ENCODE results near the gene ELMOD1.

ELMOD1 gene

DNA sequence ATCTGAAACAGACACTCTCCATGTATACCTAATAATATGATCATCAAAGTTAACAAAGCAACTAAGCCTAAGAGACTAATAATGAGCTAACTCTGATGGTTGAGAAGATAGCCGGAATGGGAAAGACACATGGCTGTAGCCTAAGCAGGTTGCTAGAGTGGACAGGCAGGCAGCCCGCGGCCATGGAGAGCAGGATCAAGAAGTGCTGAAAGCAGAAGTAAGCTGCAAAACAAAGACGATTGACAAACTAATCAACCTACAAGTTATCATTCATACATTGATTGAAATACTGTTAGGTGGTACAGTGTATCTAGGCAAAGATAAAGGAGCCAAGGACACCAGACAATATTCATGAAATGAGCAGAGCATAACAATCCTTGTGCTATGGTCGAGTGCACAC lies 91.6 kb downstream of the ELMOD1 start:
- no peak overlapping the region for H3K4me3 ChIP-seq (replicated peaks in 1 of 2; ENCODE audit: low read depth in 2 of 2, low read length in 2 of 2)
- no peak for TF ChIP-seq CTCF (IDR thresholded peaks at IDR 0.05; ENCODE audit: low read depth, low read length)
- DNase-seq (ENCODE audit: low read depth in 2 of 2): no peak

DNA sequence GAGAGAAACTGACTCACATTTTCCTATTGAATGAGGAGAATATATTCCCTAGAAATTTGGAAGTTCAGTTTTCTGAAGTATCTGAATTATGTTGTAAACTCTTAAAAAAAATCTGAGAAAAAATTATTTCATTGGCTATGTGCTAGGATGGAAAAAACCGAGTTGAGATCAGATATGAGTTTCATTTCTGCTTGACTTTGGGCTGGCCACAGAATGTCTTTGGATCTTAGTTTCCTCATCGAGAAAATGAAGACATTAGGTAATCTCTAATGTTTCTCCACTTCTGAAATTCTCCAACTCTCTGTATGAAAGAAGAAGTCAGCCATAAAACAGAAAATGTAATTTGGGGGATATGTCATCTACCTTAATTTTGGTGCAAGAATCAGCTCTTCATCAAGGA lies 92.1 kb downstream of the ELMOD1 start:
- no peak for TF ChIP-seq CTCF (IDR thresholded peaks at IDR 0.05; ENCODE audit: low read depth, low read length)
- no peak overlapping the region for H3K4me3 ChIP-seq (replicated peaks in 1 of 2; ENCODE audit: low read depth in 2 of 2, low read length in 2 of 2)
- no peak for DNase-seq (ENCODE audit: low read depth in 2 of 2)

GRCh38 chr11:107683807-107684206 lies 92.9 kb downstream of the ELMOD1 start:
- TF ChIP-seq CTCF (IDR thresholded peaks at IDR 0.05; ENCODE audit: low read depth, low read length): peak; percentile 58
- peak in 1 of 2 donors; percentile 36 for DNase-seq (ENCODE audit: low read depth in 2 of 2)
- no peak overlapping the region for H3K4me3 ChIP-seq (replicated peaks in 1 of 2; ENCODE audit: low read depth in 2 of 2, low read length in 2 of 2)

GRCh38 chr11:107688322-107688918 lies 97.5 kb downstream of the ELMOD1 start:
- no peak for TF ChIP-seq CTCF (IDR thresholded peaks at IDR 0.05; ENCODE audit: low read depth, low read length)
- no peak overlapping the region for H3K4me3 ChIP-seq (replicated peaks in 1 of 2; ENCODE audit: low read depth in 2 of 2, low read length in 2 of 2)
- DNase-seq (ENCODE audit: low read depth in 2 of 2): peak in 1 of 2 donors; percentile 32

DNA sequence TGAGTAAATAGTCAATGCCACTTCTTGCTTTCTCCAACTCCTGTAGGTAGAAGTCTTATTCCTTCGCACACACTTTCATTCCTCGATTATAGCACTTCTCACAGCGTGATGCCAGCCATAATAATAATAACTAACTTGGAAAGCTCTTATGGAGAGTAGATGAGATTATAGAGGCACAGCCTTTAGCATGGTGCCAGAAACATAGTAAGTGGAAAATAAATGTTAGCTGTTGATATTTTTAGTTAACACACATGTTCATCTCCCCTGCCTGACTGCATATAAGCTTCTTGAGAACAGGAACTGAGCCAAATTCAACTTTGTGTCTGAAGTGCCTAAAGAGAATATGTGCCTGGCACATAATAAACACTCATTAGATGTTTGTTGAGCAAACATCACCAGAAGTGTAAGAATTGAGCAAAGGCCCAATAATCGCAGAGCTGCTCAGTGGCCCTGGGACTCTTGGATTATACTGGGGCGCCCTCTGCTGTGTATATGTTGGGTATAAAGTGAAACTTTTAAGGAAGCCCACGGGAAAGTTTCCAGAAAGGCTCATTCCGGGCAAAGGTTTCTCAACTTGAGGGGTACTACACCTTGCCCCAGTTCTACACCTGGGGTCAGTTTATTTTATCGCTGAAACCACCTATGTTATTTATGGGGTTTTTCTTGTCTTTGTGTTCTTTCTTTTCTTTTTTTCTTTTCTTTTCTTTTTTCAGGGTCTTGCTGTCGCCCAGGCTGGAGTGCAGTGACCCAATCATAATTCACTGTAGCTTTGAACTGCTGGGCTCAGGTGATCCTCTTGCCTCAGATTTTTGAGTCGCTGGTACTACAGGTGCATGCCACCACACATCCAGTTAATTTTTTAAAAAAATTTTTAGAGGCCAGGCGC lies 98.6 kb downstream of the ELMOD1 start:
- no peak overlapping the region for H3K4me3 ChIP-seq (replicated peaks in 1 of 2; ENCODE audit: low read depth in 2 of 2, low read length in 2 of 2)
- peak; percentile 63 for TF ChIP-seq CTCF (IDR thresholded peaks at IDR 0.05; ENCODE audit: low read depth, low read length)
- DNase-seq (ENCODE audit: low read depth in 2 of 2): peak; percentile 75 to 79

DNA sequence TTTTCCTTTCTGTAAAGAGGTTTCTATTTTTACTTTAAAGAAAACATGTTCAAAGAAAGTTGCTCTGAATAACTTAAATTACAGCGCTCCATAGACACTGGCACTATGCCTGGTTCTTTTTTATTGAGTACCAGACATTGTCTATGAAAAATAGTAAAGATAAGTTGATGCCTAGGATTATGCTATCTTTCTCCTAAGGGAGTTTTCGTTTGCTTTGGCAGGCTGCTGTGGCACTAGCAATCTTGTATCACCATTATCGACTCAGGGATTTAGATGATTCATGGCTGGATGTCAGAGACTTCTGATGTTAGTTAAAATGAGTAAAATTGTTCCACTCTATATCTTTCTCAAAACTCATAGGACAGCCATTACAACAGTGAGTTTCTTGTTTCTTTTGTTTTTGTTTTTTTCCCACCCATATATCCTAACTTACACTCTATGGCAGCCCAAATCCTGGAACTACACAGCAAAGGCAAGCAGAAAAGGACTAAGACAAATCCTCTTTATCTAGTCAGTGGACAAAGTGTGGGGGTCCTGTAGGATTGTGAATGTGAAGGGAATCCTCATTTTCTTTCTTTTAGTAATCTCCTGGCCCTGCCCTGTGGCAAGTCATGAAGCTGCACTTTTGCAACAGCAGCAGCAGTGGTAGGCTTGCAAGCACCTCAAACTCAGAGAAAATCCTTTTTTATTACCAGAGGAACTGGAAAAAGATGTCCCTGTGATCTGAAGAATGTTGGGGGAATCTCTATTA lies 100.2 kb downstream of the ELMOD1 start:
- no peak for TF ChIP-seq CTCF (IDR thresholded peaks at IDR 0.05; ENCODE audit: low read depth, low read length)
- DNase-seq (ENCODE audit: low read depth in 2 of 2): peak; percentile 41 to 49
- no peak overlapping the region for H3K4me3 ChIP-seq (replicated peaks in 1 of 2; ENCODE audit: low read depth in 2 of 2, low read length in 2 of 2)

Data from cardiac fibroblast (primary cell).